SU-DHL-6 (cell line): ENCODE measurements around the gene PKD1L1.

Experiments used
- EZH2phosphoT487 ChIP-seq: fragments of 200-600 bp; sonication (generic), shearing (Covaris generic); conservative IDR thresholded peaks from 2 replicates; pipeline ENCODE4 v1.6.1; 2018; ENCODE audit warnings: mild to moderate bottlenecking, antibody characterized with exemption, low read length, moderate library complexity, mixed read lengths
- TF ChIP-seq, protein P1 (sequence below): fragments of 200-600 bp; sonication (generic); IDR thresholded peaks from one replicate; pipeline ENCODE4 v1.5.1; 2017; ENCODE audit warnings: antibody characterized with exemption, mild to moderate bottlenecking, low read length, moderate library complexity; ENCODE audit not compliant: insufficient read depth, poor library complexity, severe bottlenecking

- no peak for TF ChIP-seq EZH2phosphoT487
- TF ChIP-seq, protein P1, sequence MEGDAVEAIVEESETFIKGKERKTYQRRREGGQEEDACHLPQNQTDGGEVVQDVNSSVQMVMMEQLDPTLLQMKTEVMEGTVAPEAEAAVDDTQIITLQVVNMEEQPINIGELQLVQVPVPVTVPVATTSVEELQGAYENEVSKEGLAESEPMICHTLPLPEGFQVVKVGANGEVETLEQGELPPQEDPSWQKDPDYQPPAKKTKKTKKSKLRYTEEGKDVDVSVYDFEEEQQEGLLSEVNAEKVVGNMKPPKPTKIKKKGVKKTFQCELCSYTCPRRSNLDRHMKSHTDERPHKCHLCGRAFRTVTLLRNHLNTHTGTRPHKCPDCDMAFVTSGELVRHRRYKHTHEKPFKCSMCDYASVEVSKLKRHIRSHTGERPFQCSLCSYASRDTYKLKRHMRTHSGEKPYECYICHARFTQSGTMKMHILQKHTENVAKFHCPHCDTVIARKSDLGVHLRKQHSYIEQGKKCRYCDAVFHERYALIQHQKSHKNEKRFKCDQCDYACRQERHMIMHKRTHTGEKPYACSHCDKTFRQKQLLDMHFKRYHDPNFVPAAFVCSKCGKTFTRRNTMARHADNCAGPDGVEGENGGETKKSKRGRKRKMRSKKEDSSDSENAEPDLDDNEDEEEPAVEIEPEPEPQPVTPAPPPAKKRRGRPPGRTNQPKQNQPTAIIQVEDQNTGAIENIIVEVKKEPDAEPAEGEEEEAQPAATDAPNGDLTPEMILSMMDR = no peak
Measured at GRCh38 chr7:47783456-47784223, 164.6 kb downstream of the PKD1L1 start.
